HG02840 (cell line): ENCODE measurements around the gene SHC3.

Source experiments
- ATAC-seq: cut with Tn5 transposase; IDR thresholded peaks from one replicate; pipeline ENCODE4 v1.9.1; 2021; ENCODE audit warnings: mild to moderate bottlenecking, moderate library complexity, moderate number of reproducible peaks; ENCODE audit not compliant: unreplicated experiment, low FRiP score

SHC3 gene

GRCh38 chr9:89161221-89161620 is 17.4 kb downstream of the SHC3 start:
- no peak for ATAC-seq

DNA sequence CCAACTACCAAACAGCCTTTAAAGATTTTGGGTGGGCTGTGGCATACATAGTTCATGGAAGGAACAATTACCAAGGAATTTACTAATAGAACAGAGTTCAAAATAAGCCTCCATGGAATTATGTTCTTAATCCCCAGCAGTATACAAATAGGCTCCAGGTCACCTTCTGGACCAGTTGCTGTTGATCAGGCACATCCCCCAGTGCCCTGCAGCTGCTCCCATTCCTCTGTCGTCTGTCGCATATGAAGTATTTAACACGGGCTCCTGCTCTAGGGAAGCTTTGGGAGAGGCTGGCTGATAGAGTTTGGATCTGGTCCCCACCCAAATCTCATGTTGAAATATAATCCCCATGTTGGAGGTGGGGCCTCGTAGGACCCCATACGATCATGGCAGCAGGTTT is 17.8 kb downstream of the SHC3 start:
- ATAC-seq = no peak

GRCh38 chr9:89154651-89155336 is 23.8 kb downstream of the SHC3 start:
- ATAC-seq = no peak

GRCh38 chr9:89154218-89154617 is 24.4 kb downstream of the SHC3 start:
- no peak for ATAC-seq

- ATAC-seq = no peak
Observed at GRCh38 chr9:89153232-89154017, 25.2 kb downstream of the SHC3 start.

- no peak for ATAC-seq
Observed at GRCh38 chr9:89149726-89150125, 28.9 kb downstream of the SHC3 start.

DNA sequence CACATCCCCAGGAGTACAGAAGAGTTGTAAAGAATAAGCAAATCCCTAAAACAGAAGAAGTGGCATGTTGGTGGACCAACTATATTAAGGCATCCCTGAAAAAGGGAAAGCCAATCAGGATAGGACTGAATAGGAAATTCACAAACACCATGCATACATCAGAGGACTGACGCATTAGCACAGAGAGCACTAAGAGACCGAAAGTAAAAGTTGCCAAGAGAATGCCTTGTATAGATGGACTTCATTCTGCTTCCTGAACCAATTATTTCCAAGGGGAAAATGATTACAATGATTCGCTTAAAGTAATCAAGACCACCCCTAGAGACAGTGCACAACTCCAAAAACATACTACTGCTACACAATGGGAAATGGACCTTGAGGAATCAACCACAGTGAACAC is 33.5 kb downstream of the SHC3 start:
- ATAC-seq = no peak

DNA sequence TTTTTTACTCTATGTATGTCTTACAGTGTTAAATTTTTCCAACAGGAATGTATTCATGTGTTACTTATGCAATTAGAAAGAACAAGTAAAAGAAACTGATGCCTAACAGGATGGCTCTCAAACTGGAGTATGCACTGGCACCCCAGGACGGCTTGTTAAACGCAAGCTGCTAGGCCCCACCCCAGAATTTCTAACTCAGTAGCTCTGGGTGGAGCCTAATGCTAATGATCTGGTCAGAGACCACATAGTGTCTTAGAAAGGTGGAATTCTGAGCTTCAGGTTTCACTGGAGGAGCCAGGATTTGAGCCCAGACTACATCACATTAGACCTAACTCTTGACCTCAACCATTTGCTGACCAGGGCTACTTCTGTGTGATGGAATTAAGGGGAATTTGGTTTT is 34.4 kb downstream of the SHC3 start:
- no peak for ATAC-seq

DNA sequence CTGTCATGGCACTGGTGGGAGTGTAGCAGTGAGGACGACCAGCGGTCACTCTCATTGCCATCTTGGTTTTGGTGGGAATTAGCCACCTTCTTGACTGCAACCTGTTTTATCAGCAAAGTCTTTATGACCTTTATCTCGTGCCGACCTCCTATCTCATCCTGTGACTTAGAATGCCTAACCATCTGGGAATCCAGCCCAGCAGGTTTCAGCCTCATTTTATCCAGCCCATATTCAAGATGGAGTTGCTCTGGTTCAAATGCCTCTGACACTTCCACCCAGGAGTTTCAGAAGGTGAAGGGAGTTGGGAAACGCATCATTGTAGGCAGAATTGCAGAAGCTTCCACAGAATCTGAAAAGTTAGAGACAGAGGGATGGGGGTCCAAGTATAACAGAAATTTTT is 35.4 kb downstream of the SHC3 start:
- ATAC-seq = no peak

DNA sequence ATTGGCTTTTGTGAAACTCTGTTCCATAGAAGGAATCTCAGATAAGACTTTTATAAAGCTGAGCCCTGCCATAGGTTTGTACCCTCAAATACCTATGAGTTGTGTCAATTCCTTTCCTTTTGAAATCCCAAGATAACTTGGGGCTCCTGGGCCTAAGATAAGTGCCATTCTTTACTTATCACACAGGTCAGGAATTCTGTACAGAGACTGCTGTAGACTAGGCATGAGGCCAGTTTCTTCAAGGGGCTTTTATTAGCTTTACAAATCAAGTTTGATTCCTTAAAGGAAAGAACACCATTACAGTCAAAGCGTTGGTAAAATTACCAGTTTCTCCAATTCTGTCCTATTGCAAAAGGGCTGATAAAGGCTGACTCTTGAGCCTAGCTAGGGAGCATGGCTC is 39.2 kb downstream of the SHC3 start:
- ATAC-seq = no peak

DNA sequence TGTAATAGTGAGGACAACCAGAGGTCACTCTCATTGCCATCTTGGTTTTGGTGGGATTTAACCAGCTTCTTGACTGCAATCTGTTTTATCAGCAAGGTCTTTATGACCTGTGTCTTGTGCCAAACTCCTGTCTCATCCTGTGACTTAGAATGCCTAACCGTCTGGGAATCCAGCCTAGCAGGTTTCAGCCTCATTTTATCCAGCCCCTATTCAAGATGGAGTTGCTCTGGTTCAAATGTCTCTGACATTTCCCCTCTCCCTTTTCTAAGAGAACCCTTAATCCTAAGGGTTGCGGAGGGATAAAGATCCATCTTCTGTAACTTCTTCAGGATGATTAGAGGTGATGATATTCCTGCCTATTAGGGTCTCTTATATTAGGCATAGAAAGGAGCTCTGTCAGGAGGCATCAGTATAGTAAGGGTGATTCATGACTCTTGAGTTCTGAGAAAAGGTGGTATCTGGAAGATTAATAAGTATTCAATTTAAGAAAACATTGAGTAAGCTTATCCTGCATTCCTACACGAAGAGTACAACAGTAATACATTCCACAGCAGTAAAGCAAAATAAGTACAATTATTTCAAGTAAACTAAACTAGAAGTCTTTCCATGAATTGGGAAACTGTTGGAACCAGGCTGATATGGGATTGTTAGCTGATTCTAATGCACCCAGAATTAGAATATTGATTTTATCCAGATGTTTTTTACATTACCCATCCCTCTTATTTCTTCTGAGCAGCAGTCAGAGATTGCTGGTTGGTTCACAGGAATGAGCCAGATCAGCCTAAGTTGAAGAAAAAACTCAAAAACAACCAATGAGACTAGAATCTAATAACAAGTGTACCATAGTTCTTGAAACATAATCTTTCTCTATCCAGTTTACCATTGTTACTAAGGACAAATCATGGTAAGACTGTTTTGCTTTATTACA is 39.9 kb downstream of the SHC3 start:
- no peak for ATAC-seq

DNA sequence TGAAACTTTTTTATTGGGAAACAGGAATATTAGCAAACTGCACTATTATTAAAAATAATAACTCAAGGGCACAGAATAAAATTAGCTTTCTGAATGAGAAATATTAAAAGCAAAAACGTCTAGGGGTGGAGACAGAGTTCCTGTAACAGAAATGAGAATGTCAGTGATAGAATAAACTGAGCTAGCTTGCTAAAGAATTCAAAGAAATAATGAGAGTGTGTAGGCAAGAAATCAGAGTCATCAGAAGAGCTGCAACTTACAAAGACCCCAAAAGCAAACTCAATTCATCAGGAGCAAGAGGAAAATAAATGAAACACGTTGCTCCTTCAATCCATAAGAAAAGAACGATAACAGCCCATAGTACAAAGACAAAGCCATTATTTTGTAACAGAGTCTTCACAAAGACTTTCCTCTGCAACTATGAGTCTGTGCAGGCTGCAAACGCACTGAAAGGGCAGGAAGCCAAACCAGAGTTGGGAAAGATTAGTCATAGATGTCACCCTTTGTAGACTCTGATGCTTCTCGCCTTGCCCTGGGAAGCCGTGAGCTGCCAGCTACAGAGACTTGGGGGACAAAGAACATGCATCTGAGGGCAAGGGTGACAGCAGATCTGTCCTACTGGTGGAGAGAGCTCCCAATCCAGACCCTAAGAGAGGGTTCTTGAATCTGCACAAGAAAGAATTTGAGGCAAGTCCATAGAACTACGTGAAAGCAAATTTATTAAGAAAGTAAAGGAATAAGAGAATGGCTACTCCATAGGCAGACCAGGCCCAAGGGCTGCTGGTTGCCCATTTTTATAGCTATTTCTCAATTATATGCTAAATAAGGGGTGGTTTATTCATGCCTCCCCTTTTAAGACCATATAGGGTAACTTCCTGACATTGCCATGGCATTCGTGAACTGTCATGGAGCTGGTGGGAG is 40.8 kb downstream of the SHC3 start:
- no peak for ATAC-seq

DNA sequence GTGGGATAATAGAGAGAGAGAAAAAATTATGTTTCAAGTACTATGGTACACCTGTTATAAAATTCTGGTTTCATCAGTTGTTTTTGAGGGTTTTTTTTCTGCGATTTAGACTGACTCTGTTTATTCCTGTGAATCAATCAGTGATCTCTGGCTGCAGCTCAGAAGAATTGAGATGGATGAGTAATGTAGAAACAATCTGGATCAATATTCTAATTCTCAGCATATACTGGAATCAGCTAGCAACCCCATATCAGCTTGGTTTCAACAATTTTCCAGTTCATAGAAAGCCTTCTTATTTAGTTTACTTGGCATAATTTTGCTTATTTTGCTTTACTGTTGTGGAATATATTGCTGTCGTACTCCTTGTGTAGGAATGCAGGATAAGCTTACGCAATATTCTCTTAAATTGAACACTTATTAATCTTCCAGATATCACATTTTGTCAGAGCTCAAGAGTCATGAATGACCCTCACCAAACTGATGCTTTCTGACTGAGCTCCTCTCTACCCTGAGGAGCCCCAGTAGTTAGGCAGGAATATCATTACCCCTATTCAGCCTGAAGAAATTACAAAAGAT is 42.9 kb downstream of the SHC3 start:
- no peak for ATAC-seq

- no peak for ATAC-seq
Observed at GRCh38 chr9:89134709-89135108, 43.9 kb downstream of the SHC3 start.

GRCh38 chr9:89122949-89123348 is 55.7 kb downstream of the SHC3 start:
- no peak for ATAC-seq

DNA sequence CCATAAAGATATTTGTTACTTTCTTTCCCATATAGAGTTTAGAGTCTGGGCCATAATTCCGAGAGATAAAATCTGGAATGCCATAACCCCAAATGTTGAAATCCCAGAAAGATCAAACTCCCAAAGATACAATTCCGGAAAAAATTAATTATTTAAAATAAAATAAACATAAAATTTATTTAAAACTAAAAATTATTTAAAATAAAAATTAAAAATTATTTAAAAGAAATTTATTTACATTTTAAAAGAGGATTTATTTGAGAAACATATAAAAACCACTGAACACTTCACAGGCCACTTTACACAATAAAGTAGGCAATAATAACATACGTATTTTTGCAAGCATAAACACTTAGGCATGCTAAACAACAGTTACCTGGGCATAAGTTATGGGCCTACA is 57.9 kb downstream of the SHC3 start:
- no peak for ATAC-seq

DNA sequence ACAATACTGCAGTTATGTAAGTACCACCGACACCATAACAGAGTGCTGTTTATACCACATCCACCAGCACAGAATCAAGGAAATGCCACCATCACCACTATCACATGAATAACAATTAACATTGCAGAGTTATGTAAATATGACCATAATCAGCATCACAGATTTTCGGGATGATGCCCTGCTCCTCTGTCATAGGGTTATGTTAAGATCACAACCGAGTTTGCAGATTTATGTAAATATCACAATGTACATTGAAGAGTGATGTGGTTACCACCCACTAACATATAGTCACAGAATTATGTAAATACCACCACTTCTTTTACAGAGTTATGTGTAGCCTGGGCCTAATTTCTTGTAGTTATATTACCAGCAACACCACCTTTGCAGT is 61.8 kb downstream of the SHC3 start:
- no peak for ATAC-seq

- ATAC-seq = no peak
Observed at GRCh38 chr9:89116064-89116804, 62.4 kb downstream of the SHC3 start.

- ATAC-seq = no peak
Observed at GRCh38 chr9:89115426-89115825, 63.2 kb downstream of the SHC3 start.
